HG02981 (cell line): ENCODE measurements around the gene CERS6.

Source experiments
- ATAC-seq: cut with Tn5 transposase; IDR thresholded peaks from one replicate; pipeline ENCODE4 v1.9.1; 2021; ENCODE audit warnings: mild to moderate bottlenecking, moderate library complexity; ENCODE audit not compliant: unreplicated experiment

Gene CERS6

GRCh38 chr2:168528469-168528868 lies 72.4 kb downstream of the CERS6 start:
- no peak for ATAC-seq

- no peak for ATAC-seq
These were observed 73.2 kb downstream of the CERS6 start for GRCh38 chr2:168529054-168529833.

GRCh38 chr2:168529900-168530561 lies 74.0 kb downstream of the CERS6 start:
- ATAC-seq = no peak

- ATAC-seq = no peak
These were observed 75.0 kb downstream of the CERS6 start for GRCh38 chr2:168530982-168531622.

- ATAC-seq = no peak
These were observed 78.9 kb downstream of the CERS6 start for GRCh38 chr2:168534926-168535325.

GRCh38 chr2:168536925-168537466 lies 80.9 kb downstream of the CERS6 start:
- no peak for ATAC-seq

- ATAC-seq = no peak
These were observed 82.1 kb downstream of the CERS6 start for GRCh38 chr2:168538133-168538532.

GRCh38 chr2:168538534-168538933 lies 82.5 kb downstream of the CERS6 start:
- no peak for ATAC-seq

- no peak for ATAC-seq
These were observed 83.9 kb downstream of the CERS6 start for GRCh38 chr2:168539945-168540344.

GRCh38 chr2:168541858-168542257 lies 85.8 kb downstream of the CERS6 start:
- ATAC-seq = no peak

GRCh38 chr2:168543037-168543436 lies 87.0 kb downstream of the CERS6 start:
- ATAC-seq = no peak

- ATAC-seq = no peak
These were observed 87.9 kb downstream of the CERS6 start for GRCh38 chr2:168543935-168544334.

- no peak for ATAC-seq
These were observed 89.5 kb downstream of the CERS6 start for GRCh38 chr2:168545439-168546082.

GRCh38 chr2:168550670-168551069 lies 94.6 kb downstream of the CERS6 start:
- ATAC-seq = no peak

GRCh38 chr2:168552450-168552856 lies 96.4 kb downstream of the CERS6 start:
- peak; percentile 95 for ATAC-seq

GRCh38 chr2:168555283-168555682 lies 99.2 kb downstream of the CERS6 start:
- no peak for ATAC-seq

- no peak for ATAC-seq
These were observed 103.1 kb downstream of the CERS6 start for GRCh38 chr2:168559187-168559586.

- no peak for ATAC-seq
These were observed 104.9 kb downstream of the CERS6 start for GRCh38 chr2:168560817-168561499.

GRCh38 chr2:168561991-168562390 lies 105.9 kb downstream of the CERS6 start:
- ATAC-seq = no peak

- ATAC-seq = no peak
These were observed 106.9 kb downstream of the CERS6 start for GRCh38 chr2:168562971-168563370.

- ATAC-seq = no peak
These were observed 108.6 kb downstream of the CERS6 start for GRCh38 chr2:168564641-168565040.
